ENCODE measurements around the gene AK9.

The AK9 gene

DNA sequence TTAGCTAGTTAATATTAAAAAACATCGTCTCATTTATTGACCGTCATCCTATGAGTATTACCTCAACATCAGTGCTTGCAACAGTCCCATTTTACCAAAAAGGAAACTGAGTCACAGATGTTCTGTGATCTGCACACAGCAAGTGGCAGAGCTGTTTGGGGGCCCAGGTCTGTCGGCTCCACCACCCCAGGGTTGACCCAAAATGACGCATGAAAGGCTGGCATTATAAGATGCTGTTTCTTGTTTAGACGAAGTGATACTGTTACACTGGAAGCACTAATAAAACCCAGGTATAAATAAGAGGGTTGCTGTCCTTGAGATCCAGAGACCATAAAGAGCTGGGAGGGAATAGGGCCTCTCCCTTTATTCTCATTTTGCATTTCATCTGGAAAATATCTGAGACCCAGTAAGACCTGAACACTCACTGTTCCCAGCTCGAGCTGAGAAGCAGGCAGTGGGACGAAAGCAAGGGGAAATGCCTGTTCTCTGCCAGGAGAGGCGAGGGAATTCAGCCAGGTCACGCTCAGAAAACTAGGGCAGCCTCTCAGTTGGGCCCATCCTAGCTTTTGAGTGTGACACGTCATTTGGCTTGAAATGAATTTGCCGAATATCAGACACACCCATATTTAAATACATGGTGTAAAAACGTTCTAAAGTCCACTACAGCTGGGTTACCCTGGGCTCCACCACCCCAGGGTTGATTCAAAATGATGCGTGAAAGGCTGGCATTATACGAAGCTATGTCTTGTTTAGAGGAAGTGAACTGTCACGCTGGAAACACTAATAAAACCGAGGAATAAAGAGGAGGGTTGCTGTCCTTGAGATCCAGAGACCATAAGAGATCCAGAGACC, 234.1 kb downstream of the AK9 start:
- DNase-seq (ENCODE audit: low read depth in 2 of 2), result no peak

DNA sequence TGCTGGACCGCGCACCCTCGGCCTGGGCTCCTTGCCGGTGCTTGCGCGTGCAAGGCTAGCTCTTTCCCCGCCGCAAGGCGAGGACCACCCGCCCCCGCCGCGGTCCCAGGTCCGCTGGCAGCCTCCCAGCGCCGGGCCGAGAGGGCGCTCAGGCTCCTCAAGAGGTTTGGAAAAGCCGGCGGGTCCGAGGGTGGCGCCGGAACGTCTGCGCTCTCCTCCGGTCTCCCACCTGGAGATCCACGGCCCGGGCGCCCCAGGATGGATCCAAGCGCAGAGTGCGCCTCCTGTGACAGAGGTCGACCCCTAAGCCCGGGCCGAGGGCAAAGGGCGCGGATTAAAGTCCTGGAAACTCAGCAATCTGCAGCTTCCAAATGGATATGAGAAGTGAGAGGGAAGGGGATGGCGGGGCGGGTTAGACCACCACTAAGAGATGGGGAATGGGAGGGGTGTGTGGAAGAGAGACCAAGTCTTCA, 234.9 kb downstream of the AK9 start:
- DNase-seq (ENCODE audit: low read depth in 2 of 2), result no peak

DNA sequence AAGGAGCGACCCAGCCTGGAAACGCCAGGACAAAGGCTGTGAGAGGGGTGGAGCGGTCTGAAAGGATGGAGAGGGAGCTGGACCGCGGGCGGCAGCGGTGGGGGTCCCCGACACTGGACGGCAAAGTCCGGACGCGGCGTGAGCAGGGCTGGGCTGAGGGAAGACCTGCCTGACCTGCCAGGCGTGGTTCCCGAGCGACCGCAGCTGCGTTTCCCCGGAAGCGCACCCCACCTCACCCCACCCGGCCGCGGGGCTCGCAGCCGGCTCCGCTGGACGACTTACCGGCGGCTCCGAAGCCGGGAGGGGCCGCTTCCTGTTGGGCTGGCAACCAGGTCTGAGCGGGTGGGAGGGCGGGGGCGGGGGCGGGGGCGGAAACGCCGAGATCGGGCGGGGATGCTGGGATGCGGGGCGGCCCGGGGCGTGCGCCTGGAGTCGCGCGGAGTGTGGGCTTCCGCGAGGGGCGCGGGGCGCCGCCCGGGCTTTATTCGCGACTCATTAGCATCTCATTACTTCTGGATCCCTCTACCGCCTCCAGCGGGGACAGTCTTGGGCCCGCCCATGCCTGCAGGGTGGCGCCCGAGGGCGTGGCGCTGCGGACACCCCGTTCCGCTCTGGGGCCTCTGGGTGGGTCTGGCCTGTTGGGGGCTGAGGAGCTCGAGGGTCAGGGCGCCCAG, 235.4 kb downstream of the AK9 start, which contains the start of gene MICAL1:
TSS of gene MICAL1 (minus strand) at position 336 of the 674 bp plus-strand sequence. CDS start 1,576 bp downstream, outside the sequence.
- peak; percentile 41 to 53 for DNase-seq (ENCODE audit: low read depth in 2 of 2)

DNA sequence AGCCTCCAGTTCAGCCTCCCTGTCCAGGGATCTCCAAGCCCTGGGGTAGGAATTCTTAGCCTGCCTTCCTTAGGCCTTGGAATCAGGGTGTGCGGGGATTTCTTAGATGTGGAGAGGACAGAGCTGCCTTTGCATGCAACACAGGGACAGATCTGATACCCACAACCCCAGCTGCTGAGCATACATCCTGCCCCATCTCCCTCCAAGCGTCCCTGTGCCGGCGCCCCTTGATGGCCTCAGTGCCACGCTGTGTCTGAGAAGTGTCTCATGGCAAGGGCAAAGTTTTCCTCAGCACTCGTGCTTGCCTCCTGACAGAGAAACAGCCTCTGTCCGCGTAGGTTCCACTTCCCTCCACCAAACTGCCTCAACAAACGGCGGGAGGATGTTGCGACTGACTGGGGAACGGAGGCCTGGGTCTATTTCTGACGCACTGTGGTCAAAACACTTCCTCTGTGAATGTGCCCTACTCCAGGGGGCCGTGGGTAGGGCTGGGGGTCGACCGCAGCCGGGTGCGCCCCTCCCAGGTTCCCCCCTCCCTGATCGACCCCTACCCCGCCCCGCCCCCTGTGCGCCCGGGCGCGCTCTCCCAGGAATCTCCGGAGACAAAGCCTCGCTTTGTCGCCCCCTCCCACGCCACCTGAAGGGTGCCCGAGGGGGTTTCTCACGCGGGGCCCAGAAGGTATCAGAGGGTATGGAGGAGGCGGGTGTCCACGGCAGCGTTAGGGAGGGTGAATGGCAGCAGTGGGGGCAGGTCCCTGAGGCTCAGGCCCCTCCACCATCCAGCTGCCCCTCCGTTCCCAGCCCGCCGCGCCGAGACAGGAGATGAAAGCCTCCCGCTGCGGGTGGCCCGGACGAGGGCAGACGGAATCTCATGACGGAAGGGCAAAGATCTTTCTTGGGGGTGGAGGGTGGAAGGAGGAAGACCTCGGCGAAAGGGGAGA, 236.2 kb downstream of the AK9 start:
- DNase-seq (ENCODE audit: low read depth in 2 of 2), result peak; percentile 36 to 46

DNA sequence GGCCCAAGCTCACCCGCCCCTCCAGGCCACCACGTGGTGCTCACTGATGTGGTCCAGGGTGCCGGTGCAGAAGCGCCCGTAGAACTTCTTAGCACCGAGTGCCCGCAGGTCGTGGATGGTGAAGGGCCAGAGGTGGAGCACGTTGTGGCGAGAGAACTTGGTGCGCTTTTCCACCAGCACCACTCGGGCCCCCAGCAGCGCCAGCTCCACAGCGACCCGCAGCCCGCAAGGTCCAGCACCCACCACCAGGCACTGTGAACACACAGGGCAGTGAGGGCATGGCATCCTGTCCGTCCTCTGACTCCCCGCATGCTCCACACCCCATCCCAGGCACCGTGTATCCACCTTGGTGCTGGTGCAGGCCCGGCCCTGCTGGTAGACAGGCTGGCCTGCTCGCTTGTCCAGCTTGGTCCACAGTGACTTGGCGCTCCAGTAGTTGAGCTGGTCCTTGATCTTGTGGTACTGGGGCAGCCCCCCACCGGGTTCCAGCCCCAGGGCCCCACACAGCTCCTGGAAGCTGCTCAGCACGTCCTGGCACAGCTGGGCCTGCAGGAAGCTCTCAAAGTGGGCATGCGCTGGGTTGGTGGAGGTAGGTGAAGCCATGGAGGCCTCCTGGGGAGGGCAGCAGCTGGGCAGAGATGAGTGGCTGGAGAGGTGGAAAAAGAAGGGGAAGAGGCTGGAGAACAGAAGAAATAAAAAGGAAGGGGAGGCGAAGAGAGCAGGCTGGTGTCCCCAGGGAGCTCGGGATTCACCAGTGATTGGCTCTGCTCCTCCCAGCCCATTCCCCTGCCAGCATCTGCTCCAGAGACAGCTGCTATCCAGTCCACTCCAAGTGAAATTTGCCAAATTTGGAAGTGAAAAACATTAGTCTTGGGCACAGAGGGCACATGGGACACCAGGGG, 237.2 kb downstream of the AK9 start:
- DNase-seq (ENCODE audit: low read depth in 2 of 2), result no peak

DNA sequence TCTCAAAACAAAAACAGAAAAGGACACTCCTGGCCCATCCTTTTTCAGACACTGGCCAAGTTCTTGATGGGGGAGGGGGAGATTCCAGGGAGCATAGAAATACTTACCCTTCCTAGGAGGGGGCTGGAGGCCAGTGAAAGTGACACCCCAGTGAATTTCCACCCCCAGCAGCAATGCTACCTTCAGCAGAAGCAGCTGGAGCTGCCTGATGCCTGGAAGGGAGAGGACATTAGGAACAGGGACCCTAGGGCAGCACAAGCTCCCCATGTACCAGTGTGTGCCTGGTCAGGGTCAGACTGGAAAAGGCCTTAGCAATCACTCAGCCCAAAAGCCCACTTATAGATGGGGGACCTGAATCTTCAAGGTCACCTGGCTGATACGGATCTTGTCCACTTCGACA, 237.8 kb downstream of the AK9 start:
- DNase-seq (ENCODE audit: low read depth in 2 of 2), result no peak

DNA sequence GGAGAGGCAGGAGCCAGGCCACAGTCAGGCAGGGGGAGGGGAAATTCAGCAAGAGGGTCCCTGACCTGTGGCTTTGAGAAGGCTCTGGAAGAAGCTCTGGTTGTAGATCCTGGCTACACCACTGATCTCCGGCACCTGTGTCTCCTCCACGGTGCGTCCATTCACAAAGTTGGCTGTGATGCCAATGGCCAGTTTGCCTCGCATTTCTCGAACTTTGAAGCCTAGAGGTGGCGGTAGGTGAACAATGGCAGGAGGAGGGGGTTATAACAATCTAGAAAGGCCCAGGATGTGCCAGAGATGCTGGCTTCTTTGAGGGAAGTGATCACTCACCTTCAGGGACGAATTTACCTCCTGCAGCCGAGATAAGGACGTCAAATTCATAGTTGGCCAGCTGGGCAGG, 238.8 kb downstream of the AK9 start:
- DNase-seq (ENCODE audit: low read depth in 2 of 2), result no peak

DNA sequence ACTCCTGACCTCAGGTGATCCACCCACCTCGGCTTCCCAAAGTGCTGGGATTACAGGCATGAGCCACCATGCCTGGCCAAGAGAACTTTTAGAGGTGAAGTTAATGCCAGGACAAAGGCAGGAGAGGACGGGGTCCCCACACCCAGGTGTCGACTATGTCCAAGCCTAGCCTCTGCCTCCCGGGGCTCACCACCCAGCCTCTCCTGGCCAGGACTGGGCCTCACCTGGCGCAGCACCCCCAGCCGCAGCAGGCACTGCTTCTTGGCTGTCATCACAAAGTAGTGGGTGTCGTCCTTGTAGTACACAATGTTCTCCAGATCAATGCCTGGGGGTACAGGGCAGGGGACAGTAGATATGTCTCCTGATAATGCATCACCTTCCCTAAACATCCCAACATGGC, 239.6 kb downstream of the AK9 start:
- no peak for DNase-seq (ENCODE audit: low read depth in 2 of 2)

DNA sequence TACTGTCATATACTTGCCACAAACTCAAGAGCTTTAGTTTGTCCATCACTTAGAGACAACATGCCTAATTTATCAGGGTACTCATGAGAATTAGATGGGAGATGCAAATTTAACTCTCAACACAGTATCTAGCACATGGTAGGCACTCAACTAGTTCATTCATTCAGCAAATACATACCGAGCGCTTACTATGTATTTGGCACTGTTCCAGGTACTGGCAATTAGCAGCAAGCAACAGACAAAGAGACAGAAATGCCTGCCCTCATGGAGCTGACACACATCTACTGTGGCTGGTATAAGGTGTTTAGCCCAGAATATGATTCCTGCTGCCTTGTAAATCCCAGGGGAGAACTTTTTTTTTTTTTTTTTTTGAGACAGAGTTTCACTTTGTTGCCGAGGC, 240.2 kb downstream of the AK9 start:
- DNase-seq (ENCODE audit: low read depth in 2 of 2), result no peak

DNA sequence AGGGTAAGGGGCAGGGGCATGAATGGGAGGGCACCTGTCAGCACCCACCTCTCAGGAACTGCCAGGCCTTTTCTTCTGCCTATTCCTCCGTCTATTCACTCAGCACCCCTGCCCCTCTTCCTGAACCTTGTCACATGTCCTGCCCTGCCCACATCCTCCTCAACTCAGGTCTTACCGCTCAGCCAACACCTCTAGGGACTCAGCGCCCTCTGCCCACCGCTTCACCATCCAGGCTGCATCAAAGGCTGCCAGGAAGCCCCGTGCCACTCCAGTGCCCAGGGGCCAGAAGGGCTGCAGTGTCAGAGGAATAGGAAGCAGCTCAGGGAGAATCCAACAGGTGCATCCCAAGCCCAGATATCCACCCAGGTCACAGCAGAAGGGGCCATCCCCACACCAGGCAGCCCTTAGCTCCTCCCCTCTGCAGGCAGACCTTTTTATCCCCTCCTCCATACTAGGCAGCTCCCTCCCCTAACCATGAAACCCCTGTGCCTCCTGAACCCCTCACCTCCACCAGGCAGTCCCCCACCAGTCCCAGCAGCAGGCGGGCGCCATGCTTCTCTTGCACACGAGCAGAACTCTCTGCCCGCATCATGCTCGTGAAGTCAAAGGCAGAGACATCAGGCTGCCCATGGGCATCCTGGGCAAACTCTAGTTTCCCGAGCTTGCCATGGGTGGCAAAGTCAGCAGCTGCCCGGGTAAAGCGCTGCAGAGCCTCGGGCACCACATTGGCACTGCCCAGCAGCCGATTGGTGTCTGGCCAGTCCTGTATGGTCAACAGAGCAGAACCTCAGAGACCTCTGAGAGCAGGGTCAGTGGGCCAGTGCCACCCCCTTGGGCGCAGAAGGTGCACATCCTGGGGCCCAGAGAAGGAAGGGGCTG, 241.0 kb downstream of the AK9 start:
- no peak for DNase-seq (ENCODE audit: low read depth in 2 of 2)

DNA sequence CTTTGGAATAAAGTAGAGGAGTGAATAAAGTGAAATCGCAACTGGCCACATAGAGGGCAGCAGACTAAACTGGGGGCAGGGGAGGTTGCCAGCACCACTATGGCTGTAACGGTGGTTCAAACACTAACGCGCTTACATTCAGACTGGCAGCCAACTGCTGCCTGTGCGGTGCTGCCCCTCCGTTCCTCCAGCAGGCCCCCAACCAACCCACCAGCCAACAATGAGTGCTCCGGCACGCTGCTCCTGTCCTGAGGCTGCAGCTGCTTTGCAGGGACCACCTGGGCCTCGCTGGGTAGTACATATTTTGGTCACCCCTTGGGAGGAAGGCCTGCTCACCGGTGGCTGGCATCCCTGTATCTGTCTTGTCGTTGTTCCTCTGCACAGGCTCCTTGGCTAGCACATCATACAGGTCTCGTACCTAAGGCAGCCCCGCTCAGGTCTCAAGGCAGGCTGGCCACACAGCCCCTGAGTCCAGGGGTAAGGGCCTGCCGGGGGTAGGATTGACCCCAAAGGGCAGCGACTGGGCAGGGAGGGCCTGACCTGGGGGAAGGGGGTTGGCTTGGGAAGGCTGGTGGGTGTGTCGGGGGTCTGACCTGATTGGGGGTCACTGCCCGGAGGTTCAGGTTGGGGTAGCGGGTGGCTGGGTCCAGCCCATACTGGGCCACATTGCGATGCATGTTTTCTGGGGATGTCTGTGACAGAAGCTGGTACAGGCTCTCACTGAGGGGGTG, 241.8 kb downstream of the AK9 start:
- DNase-seq (ENCODE audit: low read depth in 2 of 2), result no peak

DNA sequence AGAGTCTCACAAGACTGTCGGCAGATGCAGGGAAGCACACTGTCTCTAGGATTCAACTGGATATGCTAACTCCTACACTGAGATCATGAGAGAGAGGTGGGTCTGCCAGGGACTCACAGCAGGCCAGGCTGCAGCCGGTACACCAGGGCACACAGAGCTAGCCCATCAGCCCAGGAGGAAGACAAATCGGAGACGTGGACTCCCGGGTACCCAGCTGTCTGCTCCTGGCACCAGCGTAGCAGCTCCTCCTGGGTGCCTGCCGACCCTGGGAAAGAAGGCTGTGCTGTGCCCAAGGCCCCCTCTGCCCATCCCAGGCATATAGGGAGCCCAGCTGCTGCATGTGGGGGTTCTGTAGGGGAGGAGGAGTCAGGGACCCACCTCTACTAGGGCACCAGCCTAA, 242.4 kb downstream of the AK9 start:
- DNase-seq (ENCODE audit: low read depth in 2 of 2), result no peak

DNA sequence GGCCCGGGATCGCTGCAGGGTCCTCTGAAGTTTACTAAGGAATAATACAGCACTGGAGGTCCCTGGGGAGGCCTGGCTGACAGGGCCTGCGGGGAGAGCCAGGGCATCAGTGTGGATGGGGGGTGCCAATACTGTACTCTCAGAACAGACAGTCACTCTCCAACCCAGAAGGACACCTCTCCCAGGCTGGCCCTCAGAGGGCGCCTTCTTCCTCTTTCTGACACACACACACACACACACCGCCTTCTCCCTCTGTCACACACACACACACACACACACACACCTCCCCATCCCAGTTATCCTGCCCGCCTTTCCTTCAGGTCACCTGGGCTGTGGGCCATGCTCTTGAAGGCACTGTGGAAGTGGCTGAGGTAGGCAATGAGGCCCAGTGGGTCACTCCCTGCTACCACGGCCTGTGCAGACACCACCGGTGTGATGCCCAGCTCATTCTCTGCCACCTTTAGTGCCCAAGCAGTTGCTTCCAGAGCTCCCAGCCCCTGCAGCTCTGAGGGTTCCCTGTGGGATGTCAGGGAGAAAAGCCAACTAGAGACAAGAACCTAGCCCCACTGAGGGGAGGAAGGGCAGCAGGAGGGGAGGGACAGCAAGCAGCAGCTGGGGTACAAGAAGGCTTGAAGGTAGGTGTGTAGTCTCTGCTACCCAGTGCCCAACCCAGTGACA, 243.0 kb downstream of the AK9 start:
- no peak for DNase-seq (ENCODE audit: low read depth in 2 of 2)

DNA sequence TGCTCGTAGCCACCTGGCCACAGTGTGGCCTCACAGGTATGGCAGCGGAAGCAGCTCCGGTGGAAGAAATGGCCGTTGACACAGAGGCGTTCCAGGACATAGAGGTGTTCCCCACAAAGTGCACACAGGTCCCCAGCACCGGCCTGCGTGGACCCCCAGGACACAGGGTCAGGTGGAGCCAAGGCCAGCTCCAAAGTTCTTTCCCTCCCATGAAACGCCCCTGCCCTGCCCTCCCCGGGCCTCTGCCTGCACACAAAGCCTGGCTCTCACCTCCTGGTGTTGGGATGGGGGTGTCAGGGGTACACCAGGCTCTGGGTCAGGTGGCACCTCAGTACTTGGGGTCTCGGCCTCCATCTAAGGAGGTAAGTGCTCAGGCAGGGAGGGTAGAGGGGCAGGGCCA, 243.9 kb downstream of the AK9 start:
- DNase-seq (ENCODE audit: low read depth in 2 of 2), result no peak

DNA sequence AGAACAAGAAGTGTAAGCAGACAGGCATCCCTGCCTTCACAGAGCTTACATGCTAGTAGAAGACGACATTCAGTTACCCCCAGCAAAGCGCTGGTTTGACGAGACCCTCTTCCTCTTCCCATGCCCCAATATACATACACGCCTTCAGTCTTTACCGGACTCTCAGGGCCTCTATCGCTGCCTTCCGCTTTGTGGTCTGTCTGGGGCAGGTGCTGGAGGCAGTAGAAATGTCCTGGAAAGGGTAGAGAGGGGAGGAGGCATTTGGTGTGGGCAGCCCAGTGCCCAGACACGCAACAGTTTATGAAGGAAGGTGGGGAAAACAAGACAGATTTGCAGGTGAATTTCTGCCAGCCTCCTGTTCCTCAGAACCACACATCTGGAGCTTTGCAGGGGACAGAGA, 244.5 kb downstream of the AK9 start:
- no peak for DNase-seq (ENCODE audit: low read depth in 2 of 2)

DNA sequence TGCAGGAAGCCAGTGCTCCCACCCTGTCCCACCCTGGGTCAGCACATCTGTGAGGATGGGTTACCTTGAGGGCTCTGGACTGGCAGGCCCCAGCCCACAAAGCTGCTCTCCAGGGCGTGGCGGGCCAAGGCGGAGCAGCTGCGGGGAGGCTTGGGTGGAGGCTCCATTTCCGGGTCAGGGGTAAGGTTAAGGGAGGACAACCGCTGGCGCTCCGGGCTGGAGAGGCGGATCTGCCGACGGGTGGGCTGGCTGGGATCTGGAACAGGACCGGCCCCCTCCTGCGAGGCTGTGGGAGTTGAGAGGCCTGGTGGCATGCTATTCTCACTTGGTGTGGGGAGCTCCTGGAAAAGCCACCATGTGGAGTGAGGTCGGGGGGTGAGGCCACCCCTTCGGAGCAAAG, 244.9 kb downstream of the AK9 start:
- DNase-seq (ENCODE audit: low read depth in 2 of 2), result no peak

DNA sequence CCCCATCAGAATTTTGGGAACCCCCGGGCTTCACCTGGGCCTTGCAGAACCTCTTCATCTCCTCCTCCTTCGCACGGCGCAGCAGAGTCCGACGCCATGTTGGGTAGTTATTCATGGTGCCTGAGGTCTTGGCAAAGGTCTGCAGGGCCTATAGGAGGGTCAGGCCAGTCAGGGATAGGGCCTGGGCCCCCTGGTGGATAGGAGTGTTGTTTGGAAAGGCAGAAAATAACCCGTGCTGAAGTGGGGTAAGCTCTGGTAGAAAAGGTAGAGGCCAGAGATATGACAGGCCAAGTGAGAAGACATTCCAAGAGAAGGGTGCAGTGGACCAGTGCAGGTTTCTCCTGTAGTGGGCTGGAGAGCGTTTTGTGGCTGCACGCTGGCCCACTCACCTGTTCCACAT, 245.6 kb downstream of the AK9 start:
- DNase-seq (ENCODE audit: low read depth in 2 of 2), result no peak

DNA sequence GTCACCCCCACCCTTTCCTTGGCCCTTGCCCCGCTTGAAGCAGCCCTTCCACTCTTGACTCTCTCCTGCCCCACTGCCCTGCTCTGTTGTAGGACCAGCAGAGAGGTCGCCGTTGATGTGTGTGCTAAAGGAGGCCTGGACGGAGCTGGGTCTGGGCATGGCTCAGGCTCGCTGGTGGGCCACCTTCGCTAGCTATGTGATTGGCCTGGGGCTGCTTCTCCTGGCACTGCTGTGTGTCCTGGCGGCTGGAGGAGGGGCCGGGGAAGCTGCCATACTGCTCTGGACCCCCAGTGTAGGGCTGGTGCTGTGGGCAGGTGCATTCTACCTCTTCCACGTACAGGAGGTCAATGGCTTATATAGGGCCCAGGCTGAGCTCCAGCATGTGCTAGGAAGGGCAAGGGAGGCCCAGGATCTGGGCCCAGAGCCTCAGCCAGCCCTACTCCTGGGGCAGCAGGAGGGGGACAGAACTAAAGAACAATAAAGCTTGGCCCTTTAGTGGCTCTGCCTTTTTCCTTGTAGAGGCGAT, 247.5 kb downstream of the AK9 start:
- no peak for DNase-seq (ENCODE audit: low read depth in 2 of 2)

All from stimulated activated CD4-positive, alpha-beta T cell treated with anti-CD3 and anti-CD28 coated beads, Interleukin-4, amount 100 ng/mL, for 48 hours (primary cell).